Upper lobe of right lung (tissue), 1 donor: ENCODE measurements around the gene TEAD1. TPM values are rescaled to one million over a fixed set of nuclear protein-coding genes. Genes with fewer than 3 reads are reported as not detected.
"Not testable (repeated sequence)": the region's sequence is repeated elsewhere in the genome, so short reads cannot be mapped to it uniquely, and the experiment has no call there.

Experiments
- ATAC-seq: fragments of 200-7000 bp; cut with Tn5 transposase; one replicate; pipeline ENCODE4 v1.9.1; 2020; ENCODE audit warnings: mild to moderate bottlenecking, moderate library complexity
- DNase-seq: peaks from one replicate; pipeline ENCODE4 v3.0.0-alpha.2; 2020
- H3K27ac ChIP-seq: fragments of 200-600 bp; one replicate; pipeline ENCODE4 v1.8.0; 2022
- H3K27me3 ChIP-seq: fragments of 200-600 bp; one replicate; pipeline ENCODE4 v1.8.0; 2022; ENCODE audit warnings: mild to moderate bottlenecking
- H3K36me3 ChIP-seq: fragments of 200-600 bp; one replicate; pipeline ENCODE4 v1.8.0; 2022
- H3K4me1 ChIP-seq: fragments of 200-600 bp; one replicate; pipeline ENCODE4 v1.8.0; 2022
- H3K4me3 ChIP-seq: fragments of 200-600 bp; one replicate; pipeline ENCODE4 v1.8.0; 2022; ENCODE audit warnings: mild to moderate bottlenecking
- H3K9me3 ChIP-seq: fragments of 200-600 bp; one replicate; pipeline ENCODE4 v1.8.0; 2022
- CTCF ChIP-seq: fragments of 200-600 bp; IDR thresholded peaks from one replicate; pipeline ENCODE4 v1.8.0; 2022; ENCODE audit warnings: antibody characterized with exemption
- intact Hi-C: fragments of 100-400 bp; cut with DNase I; formaldehyde crosslinking; loops from one replicate; pipeline ENCODE4 v1.11.0; 2022
- total RNA-seq: library from RNA; stranded (reverse); fragmentation: NEBNext Ultra II Directional; extraction: Animal tissue kit (Norgen Biotek cat#: 25700); gene quantifications from one replicate; pipeline ENCODE4 v1.2.1, GENCODE V29; 2021
- donor health status: DM: no; HTN: yes; CAD: no; lungs with severe emphysema.

TEAD1 gene
- total RNA-seq, 1 donor from 2014 or later, result 72.3 TPM

DNA sequence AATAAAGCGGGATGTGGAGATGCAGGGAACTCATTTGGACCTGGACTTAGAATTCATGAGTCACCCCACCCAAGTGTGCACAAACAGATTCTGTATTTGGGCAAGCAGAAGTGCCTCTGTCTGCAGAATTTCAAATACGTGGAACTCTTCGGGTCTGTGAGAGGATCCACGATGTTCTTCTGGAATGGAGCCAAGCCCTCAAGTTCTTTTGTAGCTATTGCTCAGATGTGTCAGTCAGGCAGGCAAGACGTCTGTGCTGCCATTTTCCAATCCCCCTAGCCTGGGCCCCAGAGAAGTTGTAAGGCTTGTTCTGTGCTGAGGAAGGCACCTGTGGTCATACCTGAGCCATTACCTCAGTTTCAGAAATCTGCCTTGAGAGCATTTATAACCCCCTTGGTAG lies 202.1 kb downstream of the TEAD1 start:
- ATAC-seq, result peak; percentile 30
- no peak for TF ChIP-seq CTCF

GRCh38 chr11:12876988-12877387 lies 202.8 kb downstream of the TEAD1 start:
- intact Hi-C loops, result no loop called here
- no peak for TF ChIP-seq CTCF

More for the DNA sequence above, 202.1 kb downstream of the TEAD1 start:
- peaks cover 4% of the 10 kb centered on the region for H3K36me3 ChIP-seq
- no peak overlapping the region for H3K4me3 ChIP-seq
- no peaks in the 10 kb centered on the region for H3K9me3 ChIP-seq
- no peaks in the 10 kb centered on the region for H3K4me1 ChIP-seq
- no peak overlapping the region for H3K27ac ChIP-seq
- intact Hi-C loops, result no loop called here
- H3K27me3 ChIP-seq, result no peaks in the 10 kb centered on the region
- DNase-seq, result no peak

GRCh38 chr11:12877508-12877907 lies 203.3 kb downstream of the TEAD1 start:
- intact Hi-C loops, ATAC-seq, H3K4me1 ChIP-seq, H3K27me3 ChIP-seq, H3K9me3 ChIP-seq, H3K4me3 ChIP-seq, DNase-seq, H3K27ac ChIP-seq, H3K36me3 ChIP-seq: not testable (repeated sequence)

More at GRCh38 chr11:12876988-12877387, 202.8 kb downstream of the TEAD1 start:
- Histone ChIP-seq H3K4me3 (no peak overlapping the region), H3K9me3 (no peaks in the 10 kb centered on the region), H3K4me1 (no peaks in the 10 kb centered on the region), H3K27me3 (no peaks in the 10 kb centered on the region), H3K36me3 (peaks cover 5% of the 10 kb centered on the region), H3K27ac (no peak overlapping the region)
- no peak for ATAC-seq
- DNase-seq, result no peak

DNA sequence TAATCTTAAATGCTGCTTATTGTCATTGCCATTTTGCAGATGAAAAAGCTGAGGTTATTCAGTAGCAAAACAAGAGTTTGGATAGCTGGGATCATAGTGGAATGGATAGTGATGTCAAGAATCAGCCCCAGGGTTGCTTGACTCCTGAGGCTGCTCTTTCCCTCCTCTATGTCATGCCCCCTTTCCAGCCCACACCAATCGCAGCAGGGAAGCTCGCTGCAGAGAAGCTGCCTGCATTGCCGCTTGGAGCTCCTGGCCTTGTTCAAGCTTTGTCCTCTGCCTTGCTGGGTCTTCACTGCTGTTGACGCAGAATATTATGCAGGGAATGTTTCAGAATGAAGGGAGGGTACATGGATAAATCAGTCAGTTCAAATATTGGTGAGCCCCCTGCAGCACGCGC lies 206.1 kb downstream of the TEAD1 start:
- DNase-seq (no peak), ATAC-seq (no peak)
- TF ChIP-seq CTCF, result no peak
- Histone ChIP-seq H3K4me3 (no peak overlapping the region), H3K4me1 (no peaks in the 10 kb centered on the region), H3K9me3 (no peaks in the 10 kb centered on the region), H3K27me3 (no peaks in the 10 kb centered on the region), H3K36me3 (peaks cover 20% of the 10 kb centered on the region), H3K27ac (no peak overlapping the region)
- intact Hi-C loops, result no loop called here

DNA sequence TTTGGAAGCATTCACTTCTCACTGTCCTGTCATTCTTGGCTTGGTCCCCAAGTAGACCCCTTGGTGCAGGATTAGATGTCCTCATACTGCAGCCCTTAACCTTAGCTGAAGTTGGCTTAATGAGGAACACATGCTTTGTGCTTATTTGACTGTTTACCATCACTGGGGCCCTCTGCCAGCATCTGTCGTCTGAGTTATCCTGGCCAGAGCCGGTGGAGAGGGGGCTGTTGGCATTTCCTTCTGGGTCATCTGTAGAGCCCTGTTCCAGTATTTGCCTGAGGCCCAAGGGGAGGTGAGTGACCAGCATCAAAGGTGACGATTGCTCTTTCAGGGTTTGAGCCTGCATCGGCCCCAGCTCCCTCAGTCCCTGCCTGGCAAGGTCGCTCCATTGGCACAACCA lies 208.4 kb downstream of the TEAD1 start:
- no peak overlapping the region for H3K4me3 ChIP-seq
- no peaks in the 10 kb centered on the region for H3K27me3 ChIP-seq
- no peaks in the 10 kb centered on the region for H3K4me1 ChIP-seq
- DNase-seq (no peak), ATAC-seq (no peak)
- no peak overlapping the region for H3K27ac ChIP-seq
- no peak for TF ChIP-seq CTCF
- H3K9me3 ChIP-seq, result no peaks in the 10 kb centered on the region
- H3K36me3 ChIP-seq, result peaks cover 20% of the 10 kb centered on the region
- intact Hi-C loops, result no loop called here

DNA sequence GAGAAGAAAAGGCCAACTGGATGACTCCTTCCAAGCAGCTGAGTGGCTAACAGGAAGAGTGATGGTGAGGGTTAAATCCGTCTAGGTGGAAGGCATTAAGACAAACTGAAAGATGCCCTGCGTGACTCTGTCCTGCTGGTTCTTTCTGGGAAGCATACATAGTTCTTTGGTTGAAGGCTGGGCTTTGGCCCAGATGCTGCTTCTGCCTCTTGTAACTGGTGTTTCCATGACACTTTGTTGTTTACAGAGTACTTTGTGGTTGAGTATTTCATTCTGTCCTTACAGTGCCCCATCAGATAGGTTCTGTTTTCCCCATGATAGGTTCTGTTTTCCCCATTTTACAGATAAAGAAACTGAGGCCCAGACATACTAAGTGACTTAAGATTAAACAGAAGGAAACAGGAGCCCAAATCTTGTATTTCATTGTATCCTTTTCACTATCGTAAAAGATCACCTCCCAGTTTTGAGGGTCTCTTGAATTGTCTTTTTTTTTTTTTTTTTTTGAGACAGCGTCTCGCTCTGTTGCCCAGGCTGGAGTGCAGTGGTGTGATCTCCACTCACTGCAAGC lies 210.6 kb downstream of the TEAD1 start:
- ATAC-seq (no peak), DNase-seq (no peak)
- intact Hi-C loops, result no loop called here
- Histone ChIP-seq H3K27me3 (no peaks in the 10 kb centered on the region), H3K27ac (no peak overlapping the region), H3K36me3 (peaks cover 20% of the 10 kb centered on the region), H3K9me3 (no peaks in the 10 kb centered on the region), H3K4me1 (peaks cover 10% of the 10 kb centered on the region), H3K4me3 (no peak overlapping the region)
- no peak for TF ChIP-seq CTCF
